Activated CD4-positive, CD25-positive, alpha-beta regulatory T cell (primary cell): ENCODE results near the gene PNRC1.
"Not testable (repeated sequence)": the region's sequence is repeated elsewhere in the genome, so short reads cannot be mapped to it uniquely, and the experiment has no call there.

Experiments
- DNase-seq, 4 experiments: peaks; one replicate each; lab custom pipeline; 2025; lab: John Stamatoyannopoulos, UW

The PNRC1 gene

DNA sequence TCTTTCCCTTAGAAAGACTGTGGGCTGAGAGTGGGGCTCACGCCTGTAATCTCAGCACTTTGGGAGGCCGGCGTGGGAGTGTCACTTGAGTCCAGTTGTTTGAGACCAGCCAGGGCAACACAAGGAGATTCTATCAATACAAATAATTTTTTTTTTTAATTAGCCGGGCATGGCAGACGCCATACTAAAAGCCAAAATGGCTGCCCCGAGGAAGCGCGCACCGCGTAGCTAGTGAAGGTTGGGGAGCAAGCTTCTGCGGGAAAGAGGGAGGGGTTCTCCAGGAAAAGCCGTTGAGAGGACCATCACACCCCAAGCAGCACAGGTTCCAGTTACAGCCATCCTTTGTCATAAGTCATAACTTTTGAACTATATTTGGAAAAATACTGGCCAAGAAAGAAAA, 21.3 kb upstream of the PNRC1 start:
- DNase-seq = no peak

DNA sequence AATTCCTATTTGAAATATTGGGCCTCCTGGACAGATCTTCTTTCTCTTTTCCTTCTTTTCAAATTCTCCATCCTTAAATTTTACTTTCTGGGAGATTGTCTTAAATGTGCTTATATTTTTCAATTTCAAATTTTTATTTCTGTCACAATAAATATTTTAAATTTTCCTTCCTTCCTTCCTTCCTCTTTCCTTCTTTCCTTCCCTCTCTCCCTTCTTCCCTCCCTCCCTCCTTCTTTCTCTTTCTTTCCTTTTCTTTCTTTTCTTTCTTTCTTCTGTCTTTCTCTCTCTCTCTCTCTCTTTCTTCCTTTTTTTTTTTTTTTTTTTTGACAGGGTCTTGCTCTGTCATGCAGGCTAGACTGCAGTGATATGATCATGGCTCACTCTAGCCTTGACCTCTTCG, 16.7 kb upstream of the PNRC1 start:
- no peak for DNase-seq

DNA sequence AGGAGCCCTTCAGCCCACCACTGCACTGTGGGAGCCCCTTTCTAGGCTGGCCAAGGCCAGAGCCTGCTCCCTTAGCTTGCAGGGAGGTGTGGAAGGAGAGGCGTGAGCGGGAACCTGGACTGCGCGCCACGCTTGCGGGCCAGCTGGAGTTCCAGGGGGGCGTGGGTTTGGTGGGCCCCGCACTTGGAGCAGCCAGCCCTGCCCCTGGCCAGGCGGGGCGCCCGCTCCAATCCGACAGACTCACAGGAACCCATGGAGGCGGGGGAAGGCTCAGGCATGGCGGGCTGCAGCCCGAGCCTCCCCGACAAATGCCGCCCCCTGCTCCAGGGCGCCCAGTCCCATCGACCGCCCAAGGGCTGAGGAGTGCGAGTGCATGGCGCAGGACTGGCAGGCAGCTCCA, 15.6 kb upstream of the PNRC1 start:
- not testable (repeated sequence) for DNase-seq

DNA sequence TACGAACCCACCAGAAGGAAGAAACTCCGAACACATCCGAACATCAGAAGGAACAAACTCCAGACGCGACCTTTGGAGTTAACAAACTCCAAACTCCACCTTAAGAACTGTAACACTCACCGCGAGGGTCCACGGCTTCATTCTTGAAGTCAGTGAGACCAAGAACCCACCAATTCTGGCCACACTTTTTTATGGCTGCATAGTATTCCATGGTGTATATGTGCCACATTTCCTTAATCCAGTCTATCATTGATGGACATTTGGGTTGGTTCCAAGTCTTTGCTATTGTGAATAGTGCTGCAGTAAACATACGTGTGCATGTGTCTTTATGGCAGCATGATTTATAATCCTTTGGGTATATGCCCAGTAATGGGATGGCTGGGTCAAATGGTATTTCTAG, 14.4 kb upstream of the PNRC1 start:
- DNase-seq = not testable (repeated sequence)

DNA sequence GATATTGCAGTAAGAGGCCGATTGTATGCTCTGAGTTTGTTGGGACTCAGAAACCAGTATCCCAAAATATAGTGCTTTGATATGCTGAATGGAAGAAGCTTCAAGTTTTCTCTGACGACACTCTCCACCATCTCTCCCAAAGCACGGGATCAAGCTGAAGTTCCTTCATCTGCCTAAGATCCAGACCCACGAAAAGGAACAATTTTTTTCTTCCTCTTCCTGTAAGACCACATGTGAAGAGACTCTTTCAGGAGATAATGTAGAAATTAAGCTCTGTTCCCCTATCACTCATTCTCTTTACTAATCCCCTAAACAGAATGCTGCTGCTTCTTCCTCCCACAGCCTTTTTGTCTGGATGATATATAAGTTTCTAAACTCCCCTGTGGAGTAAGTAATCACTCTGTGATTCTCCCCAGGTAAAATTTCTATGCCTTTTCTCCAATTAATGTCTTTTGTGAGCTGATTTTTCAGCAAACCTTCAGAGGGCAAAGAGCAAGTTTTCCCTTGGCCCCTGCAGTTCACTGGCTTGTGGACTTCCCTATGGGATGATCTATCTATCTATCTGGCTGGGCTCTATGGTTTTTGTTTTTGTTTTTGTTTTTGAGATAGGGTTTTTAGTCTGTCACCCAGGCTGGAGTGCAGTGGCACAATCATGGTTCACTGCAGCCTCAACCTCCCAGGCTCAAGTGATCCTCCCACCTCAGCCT, 13.5 kb upstream of the PNRC1 start:
- no peak for DNase-seq

DNA sequence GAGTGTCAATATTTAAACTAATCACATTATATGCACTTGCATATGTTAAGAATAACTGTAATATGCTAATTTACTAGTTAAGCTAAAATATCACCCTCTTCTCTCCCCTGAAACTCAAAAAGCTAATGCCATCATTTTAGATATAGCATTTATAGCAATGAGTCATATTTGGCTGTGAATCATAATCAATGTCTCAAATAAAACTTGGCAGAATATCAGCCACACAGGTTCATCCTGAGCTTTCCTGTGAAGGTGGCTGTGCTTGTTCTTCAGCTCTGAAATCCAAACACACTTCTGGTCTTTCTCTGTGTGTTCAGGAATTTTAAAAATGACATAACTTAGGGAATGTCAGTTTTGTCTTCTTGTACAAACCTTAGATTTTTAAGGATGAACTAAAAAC, 12.8 kb upstream of the PNRC1 start:
- DNase-seq = no peak

DNA sequence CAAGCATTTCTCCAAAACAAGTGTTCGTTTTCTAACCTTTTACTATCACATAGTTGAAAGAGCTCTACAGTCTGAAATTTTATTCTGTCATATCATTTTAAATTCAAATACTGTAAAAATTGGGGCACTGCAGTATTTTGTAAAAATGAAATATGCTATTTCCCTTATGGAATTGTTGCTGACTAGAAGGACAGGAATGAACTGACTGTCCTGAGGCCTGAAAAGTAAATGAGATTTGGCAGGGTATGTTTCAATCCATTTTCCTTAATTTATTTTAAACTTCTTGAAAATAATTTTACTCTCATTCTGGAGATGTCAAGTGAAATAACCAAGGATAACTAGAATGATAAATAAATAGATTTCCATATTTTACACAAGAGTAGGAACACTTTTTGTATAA, 11.9 kb upstream of the PNRC1 start:
- no peak for DNase-seq

DNA sequence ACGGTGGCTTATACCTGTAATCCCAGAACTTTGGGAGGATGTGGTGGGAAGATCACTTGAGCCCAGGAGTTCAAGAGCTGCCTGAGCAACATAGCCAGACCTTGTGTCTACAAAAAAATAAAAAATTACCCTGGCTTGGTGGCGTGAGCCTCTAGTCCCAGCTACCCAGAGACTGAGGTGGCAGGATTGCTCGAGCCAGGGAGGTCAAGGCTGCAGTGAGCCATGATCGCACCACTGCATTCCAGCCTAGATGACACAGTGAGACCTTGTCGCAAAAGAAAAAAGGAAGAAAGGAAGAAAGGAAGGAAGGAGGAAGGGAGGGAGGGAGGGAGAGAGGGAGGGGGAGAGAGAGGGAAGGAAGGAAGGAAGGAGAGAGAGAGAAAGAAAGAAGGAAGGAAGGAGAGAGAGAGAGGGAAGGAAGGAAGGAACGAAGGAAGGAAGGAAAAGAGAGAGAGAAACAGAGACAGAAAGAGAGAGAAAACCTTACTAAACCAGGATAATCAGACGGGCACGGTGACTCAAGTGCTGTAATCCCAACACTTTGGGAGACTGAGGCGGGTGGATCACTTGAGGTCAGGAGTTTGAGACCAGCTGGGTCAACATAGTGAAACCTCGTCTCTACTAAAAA, 10.9 kb upstream of the PNRC1 start:
- DNase-seq = no peak

DNA sequence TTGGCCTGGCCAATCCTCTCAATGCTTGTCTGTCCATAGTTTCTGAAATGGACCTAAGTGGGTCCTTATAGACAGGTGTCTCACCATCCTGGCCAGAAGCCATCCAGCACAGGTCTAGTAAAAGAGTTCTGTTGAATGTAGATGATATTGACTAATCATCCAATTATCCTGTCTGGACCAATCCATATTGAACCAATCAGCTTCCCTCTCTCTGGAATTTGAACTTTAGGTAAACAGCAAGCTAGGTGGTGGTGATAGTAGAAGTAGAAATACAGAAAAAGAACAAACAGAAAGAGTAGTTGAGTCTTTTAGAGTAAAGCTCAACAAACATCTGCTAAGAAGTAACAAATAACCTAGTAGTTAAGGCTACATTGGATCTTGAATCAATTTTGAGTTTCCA, 9.5 kb upstream of the PNRC1 start:
- no peak for DNase-seq

DNA sequence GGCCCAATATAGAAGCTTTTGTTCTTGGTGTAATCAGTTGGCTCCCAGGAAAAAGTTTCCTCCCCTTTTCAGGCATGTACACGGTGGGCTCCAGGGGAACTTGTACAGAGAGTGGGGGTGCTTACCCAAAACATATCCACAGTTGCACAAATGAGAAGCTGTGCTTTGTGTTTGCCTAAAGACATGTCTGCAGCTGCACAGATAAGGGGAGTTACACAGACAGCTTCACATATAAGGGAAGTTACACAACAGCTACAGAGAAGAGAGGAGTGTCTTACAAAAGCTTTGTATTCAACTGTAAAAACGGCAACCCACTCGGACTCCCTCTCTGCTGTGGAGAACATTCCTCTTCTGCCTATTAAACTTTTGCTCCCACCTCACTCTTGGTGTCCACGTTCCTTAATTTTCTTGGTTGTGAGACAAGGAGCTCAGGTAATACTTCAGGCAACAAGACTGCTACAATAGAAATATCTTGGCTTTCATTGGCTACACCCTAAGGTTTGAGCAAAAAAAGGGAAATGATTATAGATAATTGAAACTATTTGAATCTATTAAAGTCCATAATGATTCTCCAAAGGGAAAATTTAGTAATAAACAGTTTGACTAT, 7.4 kb upstream of the PNRC1 start:
- no peak for DNase-seq

DNA sequence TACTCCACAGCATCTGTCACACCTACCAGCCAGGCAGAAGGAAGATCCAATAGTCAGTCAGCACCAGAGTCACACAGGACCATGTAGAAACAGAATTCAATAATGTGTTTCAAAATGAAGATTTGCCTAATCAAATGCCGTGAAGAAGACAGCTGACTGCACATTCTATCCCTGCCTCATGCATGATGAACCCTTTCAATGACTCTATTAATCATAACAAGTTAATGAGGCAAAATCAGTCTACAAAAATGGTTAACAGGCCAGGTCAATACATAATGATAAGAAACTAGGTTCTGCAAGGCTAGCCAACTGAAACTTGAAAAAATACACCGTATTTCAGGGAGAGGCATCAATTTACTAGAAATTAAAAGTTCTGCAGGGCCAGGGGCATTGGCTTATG, 6.7 kb upstream of the PNRC1 start:
- DNase-seq = no peak

DNA sequence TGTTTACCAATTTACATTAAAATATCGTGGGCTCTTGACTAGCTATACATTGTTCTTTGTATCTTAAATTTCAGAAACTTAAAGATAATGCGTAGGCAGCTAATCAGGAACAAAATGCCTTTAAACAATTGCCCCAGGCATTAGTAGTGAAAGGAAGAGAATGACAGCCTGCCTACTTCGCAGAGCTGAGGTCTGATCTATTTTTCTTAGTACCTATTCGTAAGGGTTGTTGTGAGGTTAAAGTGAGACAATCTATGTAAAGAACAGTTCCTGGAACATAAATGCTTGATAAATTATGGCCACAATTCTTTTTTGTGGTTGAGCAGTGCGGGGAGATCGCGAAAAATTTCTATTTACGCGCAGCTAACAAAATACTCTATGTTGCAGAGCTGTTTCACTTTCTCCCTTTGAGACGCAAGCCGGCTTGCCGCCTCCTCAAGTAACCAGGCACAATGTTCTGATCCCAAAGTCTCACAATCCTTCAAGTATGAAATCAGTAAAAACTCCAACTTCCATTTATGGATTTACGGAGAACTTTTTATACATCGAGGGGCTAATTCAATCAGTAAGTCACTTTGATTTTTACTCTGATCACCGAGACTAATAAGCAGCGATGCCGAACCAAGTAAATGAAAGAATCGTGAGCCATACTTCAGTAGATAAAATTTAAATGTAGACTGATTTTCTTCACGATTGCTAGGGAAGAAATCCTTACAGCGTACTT, 878 bp upstream of the PNRC1 start:
- peak; percentile 6 to 46 (median 23) for DNase-seq

DNA sequence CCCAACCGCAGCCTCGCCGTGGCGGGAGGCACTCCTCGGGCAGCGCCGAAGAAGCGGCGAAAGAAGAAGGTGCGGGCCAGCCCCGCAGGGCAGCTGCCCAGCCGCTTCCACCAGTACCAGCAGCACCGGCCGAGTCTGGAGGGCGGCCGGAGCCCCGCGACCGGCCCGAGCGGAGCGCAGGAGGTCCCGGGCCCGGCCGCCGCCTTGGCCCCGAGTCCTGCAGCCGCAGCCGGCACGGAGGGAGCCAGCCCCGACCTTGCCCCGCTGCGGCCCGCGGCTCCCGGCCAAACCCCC, 525 bp downstream of the PNRC1 start:
- no peak for DNase-seq

DNA sequence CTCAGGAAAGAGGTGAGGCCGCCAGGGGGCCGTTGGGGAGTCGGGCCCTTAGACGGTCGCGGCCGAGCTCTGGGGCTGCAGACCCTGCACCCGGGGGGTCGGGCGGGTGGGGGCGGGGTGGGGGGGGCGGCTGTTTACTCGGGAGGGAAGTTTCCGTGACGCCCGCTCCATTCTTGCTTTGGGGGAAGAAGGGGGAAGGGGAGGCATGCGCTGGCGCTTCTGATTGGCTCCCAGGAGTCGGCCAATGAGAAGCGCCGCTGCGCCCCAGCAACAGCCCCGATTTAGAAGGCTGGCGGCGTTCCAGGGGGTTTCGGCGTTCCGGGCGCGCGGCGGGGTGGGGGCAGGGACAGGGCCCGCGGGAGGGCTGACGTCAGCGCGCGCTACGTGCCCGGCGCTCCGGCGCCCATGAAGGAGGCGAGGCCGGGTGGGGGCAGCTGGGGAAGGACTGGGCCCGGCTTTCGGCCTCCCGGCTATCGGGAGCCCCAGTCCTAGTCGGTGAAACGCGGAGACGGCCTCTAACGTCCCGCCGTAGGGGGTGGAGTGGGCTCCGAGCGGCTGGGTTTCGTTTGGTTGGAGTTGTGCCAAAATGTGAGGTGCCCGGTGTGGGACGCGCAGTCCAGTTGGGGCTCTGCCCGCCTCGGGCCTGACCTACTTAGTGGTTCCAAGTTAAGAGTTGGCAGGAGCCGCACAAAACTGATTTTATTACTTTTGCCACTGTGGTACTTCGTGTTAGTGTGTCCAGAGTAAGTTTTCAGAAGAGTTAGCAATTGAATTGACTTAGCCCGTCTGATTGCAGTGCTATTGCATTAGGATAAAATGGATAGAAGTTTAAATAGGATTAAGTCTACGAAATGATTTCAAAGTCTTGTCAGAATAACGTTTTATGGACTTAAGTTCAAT, 1.1 kb downstream of the PNRC1 start:
- DNase-seq = peak; percentile 97 to 98 (median 98)

DNA sequence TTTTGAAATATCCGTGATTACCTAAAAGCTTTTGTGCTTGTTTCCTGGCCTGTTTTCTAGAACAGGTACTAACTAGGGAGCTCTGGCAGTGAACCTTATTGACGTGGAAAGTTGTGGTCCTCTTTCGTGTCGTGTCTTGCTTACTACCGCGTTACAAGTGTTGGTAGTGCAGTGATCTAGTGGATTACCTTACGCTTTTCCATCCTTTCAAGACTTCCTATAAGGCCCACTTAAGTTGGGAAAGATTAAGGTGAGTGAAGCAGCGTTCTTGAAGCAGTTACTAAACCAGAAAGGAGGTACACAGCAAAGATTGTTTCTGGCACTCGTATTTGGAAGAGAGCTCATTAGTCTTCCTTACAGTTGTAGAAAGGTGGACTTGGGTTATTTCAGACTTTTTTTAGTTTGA, 1.9 kb downstream of the PNRC1 start:
- no peak for DNase-seq

DNA sequence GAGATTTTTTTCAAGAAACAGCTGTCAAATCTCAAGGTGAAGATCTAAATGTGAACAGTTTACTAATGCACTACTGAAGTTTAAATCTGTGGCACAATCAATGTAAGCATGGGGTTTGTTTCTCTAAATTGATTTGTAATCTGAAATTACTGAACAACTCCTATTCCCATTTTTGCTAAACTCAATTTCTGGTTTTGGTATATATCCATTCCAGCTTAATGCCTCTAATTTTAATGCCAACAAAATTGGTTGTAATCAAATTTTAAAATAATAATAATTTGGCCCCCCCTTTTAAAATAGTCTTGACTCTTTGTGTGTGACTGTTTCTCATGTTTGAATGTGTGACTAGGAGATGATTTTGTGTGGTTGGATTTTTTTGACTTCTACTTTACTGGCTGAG, 4.0 kb downstream of the PNRC1 start:
- DNase-seq = no peak

DNA sequence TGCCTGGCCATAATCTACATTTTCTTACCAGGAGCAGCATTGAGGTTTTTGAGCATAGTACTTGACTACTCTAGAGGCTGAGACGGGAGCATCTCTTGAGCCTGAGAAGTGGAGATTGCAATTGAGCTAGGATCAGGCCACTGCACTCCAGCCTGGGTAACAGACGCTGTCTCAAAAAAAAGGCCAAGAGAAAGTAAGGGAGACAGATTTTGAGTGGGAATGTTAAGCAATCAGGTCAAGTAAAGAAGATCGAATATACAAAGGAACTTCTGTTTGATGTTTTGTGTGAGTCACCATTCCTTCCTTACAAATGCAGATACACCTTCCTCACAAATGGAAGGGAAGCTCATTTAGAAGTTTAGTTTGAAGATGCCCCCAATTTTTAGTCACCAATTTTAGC, 4.4 kb downstream of the PNRC1 start:
- DNase-seq = no peak

DNA sequence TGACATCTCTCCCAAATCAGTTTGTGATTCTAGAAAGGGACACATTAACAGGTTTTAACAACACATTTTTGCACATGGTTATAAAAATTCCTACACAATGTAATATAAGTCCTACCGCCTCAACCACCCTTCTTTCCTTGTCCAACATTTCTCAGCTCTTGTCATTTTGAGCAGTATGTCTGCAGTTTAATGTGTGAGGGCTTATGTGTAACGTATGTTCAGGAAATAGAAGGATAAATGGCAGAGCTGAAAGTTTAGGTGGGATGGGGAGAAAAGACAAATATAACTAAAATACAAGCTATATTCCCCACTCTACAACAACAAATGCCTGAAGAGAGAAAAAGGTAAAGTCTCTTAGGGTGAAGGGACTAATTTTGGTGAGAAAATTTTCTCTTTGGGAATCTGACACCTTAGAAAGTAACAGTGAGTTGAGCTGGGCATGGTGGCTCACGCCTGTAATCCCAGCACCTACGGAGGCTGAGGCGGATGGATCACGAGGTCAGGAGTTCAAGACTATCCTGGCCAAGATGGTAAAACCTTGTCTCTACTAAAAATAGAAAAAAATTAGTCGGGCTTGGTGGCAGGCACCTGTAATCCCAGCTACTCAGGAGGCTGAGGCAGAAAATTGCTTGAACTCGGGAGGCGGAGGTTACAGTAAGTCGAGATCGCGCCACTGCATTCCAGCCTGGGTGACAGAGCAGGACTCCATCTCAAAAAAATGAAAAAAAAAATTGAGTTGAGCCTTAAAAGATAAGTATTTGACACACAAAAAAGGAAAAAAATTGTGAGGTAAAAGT, 5.1 kb downstream of the PNRC1 start:
- DNase-seq = no peak

DNA sequence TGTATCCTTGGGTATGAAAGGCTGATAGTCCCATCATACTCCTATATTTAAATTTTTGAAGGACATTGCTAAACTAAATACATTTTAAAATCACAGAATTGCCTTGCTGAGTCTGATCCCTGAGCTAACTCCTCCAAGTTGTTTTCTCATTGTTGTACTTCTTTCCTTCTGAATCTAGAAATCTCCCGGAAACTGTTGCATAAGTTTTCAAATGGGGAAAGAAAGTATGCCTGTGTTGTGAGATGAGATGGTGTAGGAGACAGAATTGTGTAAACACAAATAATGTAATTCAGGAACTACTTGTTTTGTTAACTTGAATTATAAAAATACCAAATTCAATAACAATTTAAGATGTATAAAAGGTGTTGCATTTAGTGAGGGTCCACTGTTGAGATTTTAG, 7.3 kb downstream of the PNRC1 start:
- DNase-seq = no peak

DNA sequence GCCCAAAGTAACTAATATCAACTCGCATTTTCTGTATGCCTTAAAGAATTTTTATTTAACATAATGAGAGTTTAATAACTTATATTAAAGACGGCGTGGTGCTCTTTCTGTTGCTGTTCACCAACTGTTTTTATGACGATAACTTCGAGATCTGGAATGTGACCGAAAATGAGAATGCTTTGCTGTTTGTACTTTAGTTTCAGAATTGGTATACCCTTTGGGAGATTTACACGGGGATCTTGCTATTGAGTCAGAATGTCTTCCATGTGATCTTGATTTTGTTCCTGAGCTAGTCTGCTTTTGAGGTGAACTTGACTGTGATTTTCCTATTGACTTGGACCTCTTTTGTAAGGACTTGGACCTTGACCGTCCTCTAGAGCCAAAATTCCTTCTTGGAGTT, 17.9 kb downstream of the PNRC1 start:
- no peak for DNase-seq

DNA sequence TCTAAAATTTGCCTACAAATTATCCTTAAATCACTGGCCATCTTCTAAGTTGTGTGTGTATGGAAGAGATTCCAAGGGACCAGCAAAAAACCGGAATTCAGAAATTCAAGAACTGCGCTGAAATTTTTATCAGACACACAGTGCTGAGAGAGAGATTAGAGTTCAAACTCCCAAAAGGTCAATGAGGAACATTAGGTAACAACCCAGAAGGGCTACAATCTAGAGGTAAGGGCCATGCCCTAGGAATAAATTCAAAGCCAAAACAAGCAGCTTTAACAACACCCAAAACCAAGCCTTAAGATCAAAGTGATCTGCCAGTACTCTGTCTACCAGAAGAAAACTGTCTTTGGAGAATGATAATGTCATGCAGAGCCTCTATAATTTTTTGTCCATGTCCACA, 19.6 kb downstream of the PNRC1 start:
- no peak for DNase-seq
